ENCODE measurements around the gene ATPAF1. TPM values are rescaled to one million over a fixed set of nuclear protein-coding genes. Genes with fewer than 3 reads are reported as not detected.
A peak's percentile ranks its signal among the peaks of the same experiment; 100 is the strongest.

The ATPAF1 gene
- total and polyA plus RNA-seq, 9 of the 15 experiments (the other 6 are each of a cell fraction or from before 2014, with no cell fraction given), result 6.3 to 56.2 (median 27.4) TPM

- TF ChIP-seq, protein P1, sequence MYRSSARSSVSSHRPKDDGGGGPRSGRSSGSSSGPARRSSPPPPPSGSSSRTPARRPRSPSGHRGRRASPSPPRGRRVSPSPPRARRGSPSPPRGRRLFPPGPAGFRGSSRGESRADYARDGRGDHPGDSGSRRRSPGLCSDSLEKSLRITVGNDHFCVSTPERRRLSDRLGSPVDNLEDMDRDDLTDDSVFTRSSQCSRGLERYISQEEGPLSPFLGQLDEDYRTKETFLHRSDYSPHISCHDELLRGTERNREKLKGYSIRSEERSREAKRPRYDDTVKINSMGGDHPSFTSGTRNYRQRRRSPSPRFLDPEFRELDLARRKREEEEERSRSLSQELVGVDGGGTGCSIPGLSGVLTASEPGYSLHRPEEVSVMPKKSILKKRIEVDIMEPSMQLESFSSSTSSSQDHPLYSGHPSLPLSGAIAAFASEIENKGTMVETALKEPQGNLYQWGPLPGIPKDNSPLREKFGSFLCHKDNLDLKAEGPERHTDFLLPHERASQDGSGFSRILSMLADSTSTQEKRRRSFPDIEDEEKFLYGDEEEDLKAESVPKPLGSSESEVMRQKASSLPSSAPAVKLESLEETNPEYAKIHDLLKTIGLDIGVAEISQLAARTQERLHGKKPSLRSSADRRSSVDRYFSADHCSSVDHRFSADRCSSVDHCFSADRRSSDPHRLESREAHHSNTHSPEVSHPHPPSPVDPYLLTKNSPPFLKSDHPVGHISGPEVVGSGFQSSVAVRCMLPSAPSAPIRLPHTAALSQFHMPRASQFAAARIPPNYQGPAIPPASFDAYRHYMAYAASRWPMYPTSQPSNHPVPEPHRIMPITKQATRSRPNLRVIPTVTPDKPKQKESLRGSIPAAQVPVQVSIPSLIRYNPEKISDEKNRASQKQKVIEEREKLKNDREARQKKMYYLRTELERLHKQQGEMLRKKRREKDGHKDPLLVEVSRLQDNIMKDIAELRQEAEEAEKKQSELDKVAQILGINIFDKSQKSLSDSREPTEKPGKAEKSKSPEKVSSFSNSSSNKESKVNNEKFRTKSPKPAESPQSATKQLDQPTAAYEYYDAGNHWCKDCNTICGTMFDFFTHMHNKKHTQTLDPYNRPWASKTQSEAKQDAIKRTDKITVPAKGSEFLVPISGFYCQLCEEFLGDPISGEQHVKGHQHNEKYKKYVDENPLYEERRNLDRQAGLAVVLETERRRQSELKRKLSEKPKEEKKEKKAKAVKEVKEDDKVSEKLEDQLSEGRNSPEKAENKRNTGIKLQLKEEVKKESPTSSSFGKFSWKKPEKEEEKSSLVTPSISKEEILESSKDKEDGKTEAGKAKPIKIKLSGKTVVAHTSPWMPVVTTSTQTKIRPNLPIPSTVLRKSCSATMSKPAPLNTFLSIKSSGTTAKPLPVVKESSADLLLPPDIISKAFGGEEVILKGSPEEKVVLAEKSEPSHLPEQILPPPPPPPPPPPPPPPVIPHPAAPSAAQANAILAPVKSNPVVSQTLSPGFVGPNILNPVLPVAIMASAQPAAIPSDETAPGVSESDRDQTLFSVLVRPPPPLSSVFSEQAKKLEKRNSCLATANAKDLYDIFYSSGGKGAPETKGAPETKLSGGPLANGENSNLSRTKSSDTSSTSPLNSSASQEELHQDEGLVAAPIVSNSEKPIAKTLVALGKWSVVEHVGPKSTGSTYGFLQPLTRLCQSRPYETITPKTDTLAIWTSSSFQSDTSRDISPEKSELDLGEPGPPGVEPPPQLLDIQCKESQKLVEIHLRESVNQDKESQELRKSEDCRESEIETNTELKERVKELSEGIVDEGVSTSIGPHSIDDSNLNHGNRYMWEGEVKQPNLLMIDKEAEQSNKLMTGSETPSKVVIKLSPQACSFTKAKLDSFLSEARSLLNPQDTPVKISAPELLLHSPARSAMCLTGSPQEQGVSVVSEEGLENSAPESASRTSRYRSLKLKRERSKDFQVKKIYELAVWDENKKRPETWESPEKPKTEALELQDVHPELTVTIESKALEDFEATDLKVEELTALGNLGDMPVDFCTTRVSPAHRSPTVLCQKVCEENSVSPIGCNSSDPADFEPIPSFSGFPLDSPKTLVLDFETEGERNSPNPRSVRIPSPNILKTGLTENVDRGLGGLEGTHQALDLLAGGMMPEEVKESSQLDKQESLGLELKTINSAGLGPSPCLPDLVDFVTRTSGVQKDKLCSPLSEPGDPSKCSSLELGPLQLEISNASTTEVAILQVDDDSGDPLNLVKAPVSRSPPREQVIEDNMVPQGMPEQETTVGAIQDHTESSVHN (IDR thresholded peaks at IDR 0.05; ENCODE audit: borderline replicate concordance in 1 of 2, low read depth in 1 of 2), result no peak
- no peak for TF ChIP-seq ZNF124 (CRISPR knock-in tag; IDR thresholded peaks at IDR 0.05)
- TF ChIP-seq DACH1 (IDR thresholded peaks at IDR 0.05; ENCODE audit: partially characterized antibody), result no peak
- 0 out of 2 replicates have a peak, but pooled peaks have one; percentile 19 for TF ChIP-seq ZNF583 (CRISPR knock-in tag; IDR thresholded peaks at IDR 0.05)
- TF ChIP-seq ILF3 (IDR thresholded peaks at IDR 0.05; ENCODE audit: borderline replicate concordance), result no peak
- no peak for TF ChIP-seq ZNF311 (CRISPR knock-in tag; IDR thresholded peaks at IDR 0.05)
- TF ChIP-seq HDAC8 (tag; IDR thresholded peaks at IDR 0.05), result peak; percentile 16; the same call in 1 of the 2 replicates
- TF ChIP-seq, protein P2, sequence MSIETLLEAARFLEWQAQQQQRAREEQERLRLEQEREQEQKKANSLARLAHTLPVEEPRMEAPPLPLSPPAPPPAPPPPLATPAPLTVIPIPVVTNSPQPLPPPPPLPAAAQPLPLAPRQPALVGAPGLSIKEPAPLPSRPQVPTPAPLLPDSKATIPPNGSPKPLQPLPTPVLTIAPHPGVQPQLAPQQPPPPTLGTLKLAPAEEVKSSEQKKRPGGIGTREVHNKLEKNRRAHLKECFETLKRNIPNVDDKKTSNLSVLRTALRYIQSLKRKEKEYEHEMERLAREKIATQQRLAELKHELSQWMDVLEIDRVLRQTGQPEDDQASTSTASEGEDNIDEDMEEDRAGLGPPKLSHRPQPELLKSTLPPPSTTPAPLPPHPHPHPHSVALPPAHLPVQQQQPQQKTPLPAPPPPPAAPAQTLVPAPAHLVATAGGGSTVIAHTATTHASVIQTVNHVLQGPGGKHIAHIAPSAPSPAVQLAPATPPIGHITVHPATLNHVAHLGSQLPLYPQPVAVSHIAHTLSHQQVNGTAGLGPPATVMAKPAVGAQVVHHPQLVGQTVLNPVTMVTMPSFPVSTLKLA (conservative IDR thresholded peaks at IDR 0.05), result peak; percentile 58 to 76; a peak in 3 of 4 replicates
- no peak for TF ChIP-seq MTA2 (IDR thresholded peaks at IDR 0.05; ENCODE audit: low read depth)
- TF ChIP-seq TAL1 (IDR thresholded peaks at IDR 0.05), result no peak
- no peak for TF ChIP-seq MED1 (CRISPR knock-in tag; IDR thresholded peaks at IDR 0.05; ENCODE audit: borderline replicate concordance)
- no peak for TF ChIP-seq MCM3 (IDR thresholded peaks at IDR 0.05)
- peak; percentile 17 to 38; a peak in 1 of 4 replicates for TF ChIP-seq RAD21 (CRISPR knock-in tag; conservative IDR thresholded peaks at IDR 0.05 in 1 of 2, IDR thresholded peaks at IDR 0.05 in 1 of 2)
Measured at GRCh38 chr1:46603858-46604549, 64.2 kb downstream of the ATPAF1 start, which contains the start of gene MKNK1 (continued).

Data from K562 (cell line).